Measurements from ENCODE around the gene NT5DC3.

NT5DC3 gene

GRCh38 chr12:103857164-103857563, 16.1 kb upstream of the NT5DC3 start:
- no peaks in the 10 kb centered on the region for H3K9me2 ChIP-seq (replicated peaks; ENCODE audit: low read depth, low read length)
- no peaks in the 10 kb centered on the region for H3K36me3 ChIP-seq (ENCODE audit: insufficient read depth, low read length)
- no peak overlapping the region for H3K4me3 ChIP-seq (ENCODE audit: low read length, poor library complexity, severe bottlenecking)
- TF ChIP-seq EZH2phosphoT487 (IDR thresholded peaks at IDR 0.05; ENCODE audit: borderline replicate concordance) (no peak), CTCF (conservative IDR thresholded peaks at IDR 0.05; ENCODE audit: low read length) (no peak)
- H3K79me2 ChIP-seq (ENCODE audit: insufficient read depth, low read length), result no peaks in the 10 kb centered on the region
- H3K9me3 ChIP-seq (ENCODE audit: insufficient read depth, low read depth, low read length), result no peaks in the 10 kb centered on the region
- no peak overlapping the region for H3K4me2 ChIP-seq (ENCODE audit: low read depth, low read length, poor library complexity, severe bottlenecking)
- H3K27me3 ChIP-seq (ENCODE audit: insufficient read depth, low read length, poor library complexity, severe bottlenecking), result no peaks in the 10 kb centered on the region
- no peaks in the 10 kb centered on the region for H4K20me1 ChIP-seq (ENCODE audit: insufficient read depth, low read length, poor library complexity, severe bottlenecking)
- no peaks in the 10 kb centered on the region for H3F3A ChIP-seq (ENCODE audit: low read depth)
- no peak overlapping the region for H2AFZ ChIP-seq (ENCODE audit: low read length)
- no peak overlapping the region for H3K9ac ChIP-seq (ENCODE audit: low read depth, low read length, poor library complexity, severe bottlenecking)
- peaks cover 16% of the 10 kb centered on the region for H3K4me1 ChIP-seq (ENCODE audit: insufficient read depth, low read length, poor library complexity, severe bottlenecking)

- H2AFZ ChIP-seq (ENCODE audit: low read length), result no peak overlapping the region
- no peak for TF ChIP-seq CTCF (conservative IDR thresholded peaks at IDR 0.05; ENCODE audit: low read length)
- no peak for TF ChIP-seq EZH2phosphoT487 (IDR thresholded peaks at IDR 0.05; ENCODE audit: borderline replicate concordance)
- H3K9ac ChIP-seq (ENCODE audit: low read depth, low read length, poor library complexity, severe bottlenecking), result no peak overlapping the region
- H3K9me2 ChIP-seq (replicated peaks; ENCODE audit: low read depth, low read length), result no peaks in the 10 kb centered on the region
- no peaks in the 10 kb centered on the region for H3K79me2 ChIP-seq (ENCODE audit: insufficient read depth, low read length)
- no peaks in the 10 kb centered on the region for H3K36me3 ChIP-seq (ENCODE audit: insufficient read depth, low read length)
- H4K20me1 ChIP-seq (ENCODE audit: insufficient read depth, low read length, poor library complexity, severe bottlenecking), result no peaks in the 10 kb centered on the region
- no peak overlapping the region for H3K4me3 ChIP-seq (ENCODE audit: low read length, poor library complexity, severe bottlenecking)
- H3K27me3 ChIP-seq (ENCODE audit: insufficient read depth, low read length, poor library complexity, severe bottlenecking), result no peaks in the 10 kb centered on the region
- no peaks in the 10 kb centered on the region for H3K9me3 ChIP-seq (ENCODE audit: insufficient read depth, low read depth, low read length)
- no peak overlapping the region for H3K4me2 ChIP-seq (ENCODE audit: low read depth, low read length, poor library complexity, severe bottlenecking)
- no peaks in the 10 kb centered on the region for H3F3A ChIP-seq (ENCODE audit: low read depth)
- H3K4me1 ChIP-seq (ENCODE audit: insufficient read depth, low read length, poor library complexity, severe bottlenecking), result peaks cover 16% of the 10 kb centered on the region
These were observed 15.0 kb upstream of the NT5DC3 start for GRCh38 chr12:103855896-103856657.

- Histone ChIP-seq H3K9ac (ENCODE audit: low read depth, low read length, poor library complexity, severe bottlenecking) (no peak overlapping the region), H3K4me1 (ENCODE audit: insufficient read depth, low read length, poor library complexity, severe bottlenecking) (peaks cover 15% of the 10 kb centered on the region), H4K20me1 (ENCODE audit: insufficient read depth, low read length, poor library complexity, severe bottlenecking) (no peaks in the 10 kb centered on the region), H3F3A (ENCODE audit: low read depth) (no peaks in the 10 kb centered on the region), H3K9me3 (ENCODE audit: insufficient read depth, low read depth, low read length) (no peaks in the 10 kb centered on the region), H3K36me3 (ENCODE audit: insufficient read depth, low read length) (no peaks in the 10 kb centered on the region), H3K4me3 (ENCODE audit: low read length, poor library complexity, severe bottlenecking) (no peak overlapping the region), H2AFZ (ENCODE audit: low read length) (no peak overlapping the region), H3K9me2 (replicated peaks; ENCODE audit: low read depth, low read length) (no peaks in the 10 kb centered on the region), H3K27me3 (ENCODE audit: insufficient read depth, low read length, poor library complexity, severe bottlenecking) (no peaks in the 10 kb centered on the region), H3K4me2 (ENCODE audit: low read depth, low read length, poor library complexity, severe bottlenecking) (no peak overlapping the region), H3K79me2 (ENCODE audit: insufficient read depth, low read length) (no peaks in the 10 kb centered on the region)
- no peak for TF ChIP-seq CTCF (conservative IDR thresholded peaks at IDR 0.05; ENCODE audit: low read length)
These were observed 14.1 kb upstream of the NT5DC3 start for GRCh38 chr12:103855036-103855712.

Measured in Loucy (cell line).